Measurements from ENCODE around the gene CAMTA1. TPM values are rescaled to one million over a fixed set of nuclear protein-coding genes. Genes with fewer than 3 reads are reported as not detected.

The CAMTA1 gene
- polyA plus RNA-seq, 3 donors from 2014 or later: 52.7 to 89.0 (median 71.0) TPM

DNA sequence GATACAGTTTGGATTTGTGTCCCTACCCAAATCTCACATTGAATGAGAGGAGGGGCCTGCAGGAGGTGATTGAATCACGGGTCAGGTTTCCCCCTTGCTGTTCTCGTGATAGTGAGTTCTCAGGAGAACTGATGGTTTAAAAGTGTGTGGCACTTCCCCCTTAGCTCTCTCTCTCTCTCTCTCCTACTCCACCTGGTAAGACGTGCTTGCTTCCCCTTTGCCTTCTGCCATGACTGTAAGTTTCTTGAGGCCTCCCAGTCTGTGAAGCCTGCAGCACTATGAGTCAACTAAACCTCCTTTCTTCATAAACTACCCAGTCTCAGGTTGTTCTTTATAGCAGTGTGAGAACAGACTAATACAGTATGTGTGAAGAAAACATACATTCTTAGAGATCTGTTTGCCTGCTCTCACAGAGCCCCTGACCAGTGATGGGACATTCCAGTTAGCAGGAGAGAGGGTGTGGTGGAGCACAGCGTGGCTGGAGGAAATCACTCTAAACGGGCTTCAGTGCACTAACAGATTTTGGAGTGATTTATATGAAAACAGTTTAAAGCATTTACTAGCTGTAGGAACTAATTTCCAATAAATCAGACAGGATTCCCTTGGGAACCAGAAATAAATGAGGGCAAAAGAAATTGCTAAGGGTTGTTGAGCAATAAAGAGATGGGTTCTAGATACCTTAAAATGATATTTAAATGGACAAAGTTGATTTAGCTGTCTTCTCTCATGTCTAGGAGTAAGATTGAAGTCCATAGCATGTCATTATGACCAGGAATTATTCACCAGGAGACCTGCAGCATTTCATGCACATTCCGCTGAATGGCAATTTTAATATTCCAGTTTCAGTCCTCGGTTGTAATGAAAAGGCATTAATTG, 411.0 kb downstream of the CAMTA1 start:
- Mint-ChIP-seq H3K4me3 (no peak overlapping the region), H3K4me1 (no peaks in the 10 kb centered on the region), H3K27me3 (ENCODE audit: low read depth in 3 of 3) (peaks cover 1 to 5% (median 2%) of the 10 kb centered on the region in 3 donors), H3K27ac (no peak overlapping the region), H3K9me3 (no peaks in the 10 kb centered on the region), H3K36me3 (no peaks in the 10 kb centered on the region)
- no peak for DNase-seq

DNA sequence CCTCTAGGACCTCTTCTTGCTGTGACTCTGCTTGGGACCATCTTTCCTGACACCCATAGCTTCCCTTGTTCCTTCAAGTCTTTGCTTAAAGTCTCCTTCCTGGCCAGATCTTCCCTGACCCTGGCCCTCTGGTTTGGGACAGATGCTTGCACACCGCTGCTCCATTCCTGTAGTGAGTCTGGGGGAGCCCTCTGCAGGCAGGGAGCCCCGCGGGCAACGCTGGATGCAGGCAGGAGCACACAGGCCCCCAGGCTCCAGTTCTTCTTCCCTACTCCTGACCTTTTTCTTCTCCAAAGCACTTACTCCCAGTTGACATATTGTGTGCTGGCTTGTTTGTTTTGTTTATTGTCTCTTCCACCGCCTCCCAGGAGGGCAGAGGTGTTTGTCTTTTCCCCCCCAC, 413.4 kb downstream of the CAMTA1 start:
- H3K36me3 Mint-ChIP-seq: no peaks in the 10 kb centered on the region
- H3K4me3 Mint-ChIP-seq: no peak overlapping the region
- peaks cover 1 to 3% (median 2%) of the 10 kb centered on the region in 3 donors for H3K27me3 Mint-ChIP-seq (ENCODE audit: low read depth in 3 of 3)
- no peak overlapping the region for H3K27ac Mint-ChIP-seq
- DNase-seq: no peak
- no peaks in the 10 kb centered on the region for H3K9me3 Mint-ChIP-seq
- H3K4me1 Mint-ChIP-seq: no peaks in the 10 kb centered on the region

- Mint-ChIP-seq H3K36me3 (no peaks in the 10 kb centered on the region), H3K27ac (no peak overlapping the region), H3K4me3 (no peak overlapping the region), H3K9me3 (no peaks in the 10 kb centered on the region), H3K27me3 (ENCODE audit: low read depth in 3 of 3) (peaks cover 1 to 3% (median 2%) of the 10 kb centered on the region in 3 donors), H3K4me1 (no peaks in the 10 kb centered on the region)
- DNase-seq: no peak
These were observed 414.0 kb downstream of the CAMTA1 start for GRCh38 chr1:7199077-7199779.

- no peak for DNase-seq
- no peaks in the 10 kb centered on the region for H3K4me1 Mint-ChIP-seq
- H3K4me3 Mint-ChIP-seq: no peak overlapping the region
- H3K27me3 Mint-ChIP-seq (ENCODE audit: low read depth in 3 of 3): peaks cover 0 to 22% (median 7%) of the 10 kb centered on the region in 3 donors
- H3K9me3 Mint-ChIP-seq: no peaks in the 10 kb centered on the region
- H3K36me3 Mint-ChIP-seq: no peaks in the 10 kb centered on the region
- H3K27ac Mint-ChIP-seq: no peak overlapping the region
These were observed 422.8 kb downstream of the CAMTA1 start for GRCh38 chr1:7207875-7208646.

- H3K4me1 Mint-ChIP-seq: no peaks in the 10 kb centered on the region
- H3K9me3 Mint-ChIP-seq: no peaks in the 10 kb centered on the region
- no peaks in the 10 kb centered on the region for H3K36me3 Mint-ChIP-seq
- DNase-seq: no peak
- H3K27ac Mint-ChIP-seq: no peak overlapping the region
- peaks cover 0 to 22% (median 7%) of the 10 kb centered on the region in 3 donors for H3K27me3 Mint-ChIP-seq (ENCODE audit: low read depth in 3 of 3)
- H3K4me3 Mint-ChIP-seq: no peak overlapping the region
These were observed 423.5 kb downstream of the CAMTA1 start for GRCh38 chr1:7208647-7209180.

GRCh38 chr1:7209336-7209735, 424.1 kb downstream of the CAMTA1 start:
- DNase-seq: no peak
- Mint-ChIP-seq H3K36me3 (no peaks in the 10 kb centered on the region), H3K27ac (no peak overlapping the region), H3K27me3 (ENCODE audit: low read depth in 3 of 3) (peaks cover 0 to 22% (median 7%) of the 10 kb centered on the region in 3 donors), H3K9me3 (no peaks in the 10 kb centered on the region), H3K4me1 (no peaks in the 10 kb centered on the region), H3K4me3 (no peak overlapping the region)

GRCh38 chr1:7218210-7218832, 433.1 kb downstream of the CAMTA1 start:
- H3K27ac Mint-ChIP-seq: no peak overlapping the region
- H3K9me3 Mint-ChIP-seq: no peaks in the 10 kb centered on the region
- no peaks in the 10 kb centered on the region for H3K4me1 Mint-ChIP-seq
- no peak overlapping the region for H3K4me3 Mint-ChIP-seq
- H3K36me3 Mint-ChIP-seq: no peaks in the 10 kb centered on the region
- peaks cover 0 to 11% (median 2%) of the 10 kb centered on the region in 3 donors for H3K27me3 Mint-ChIP-seq (ENCODE audit: low read depth in 3 of 3)
- peak; percentile 6 to 16 (median 9) for DNase-seq

GRCh38 chr1:7219031-7219430, 433.8 kb downstream of the CAMTA1 start:
- DNase-seq: no peak
- no peak overlapping the region for H3K27ac Mint-ChIP-seq
- no peak overlapping the region for H3K4me3 Mint-ChIP-seq
- no peaks in the 10 kb centered on the region for H3K36me3 Mint-ChIP-seq
- H3K9me3 Mint-ChIP-seq: no peaks in the 10 kb centered on the region
- H3K4me1 Mint-ChIP-seq: no peaks in the 10 kb centered on the region
- H3K27me3 Mint-ChIP-seq (ENCODE audit: low read depth in 3 of 3): peaks cover 0 to 11% (median 2%) of the 10 kb centered on the region in 3 donors

DNA sequence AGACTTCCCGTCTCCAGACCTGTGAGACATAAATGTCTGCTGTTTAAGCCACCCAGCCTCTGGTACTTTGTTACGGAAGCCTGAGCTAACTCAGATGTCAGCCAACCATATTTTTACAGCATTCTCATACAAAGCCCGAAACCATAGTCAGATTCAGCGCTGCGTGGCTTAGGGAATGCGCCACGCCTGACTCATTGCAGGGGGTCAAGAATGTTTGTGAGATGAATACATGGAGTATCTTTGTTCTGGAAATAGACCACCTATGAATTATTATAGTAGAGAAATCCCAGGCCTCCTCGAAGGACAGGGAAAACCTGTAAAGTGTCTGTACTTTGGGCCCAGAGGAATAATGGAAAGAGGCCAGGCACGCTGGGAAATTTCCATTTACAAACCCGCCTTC, 434.8 kb downstream of the CAMTA1 start:
- H3K36me3 Mint-ChIP-seq: no peaks in the 10 kb centered on the region
- H3K4me1 Mint-ChIP-seq: no peaks in the 10 kb centered on the region
- H3K27me3 Mint-ChIP-seq (ENCODE audit: low read depth in 3 of 3): peaks cover 0 to 11% (median 0%) of the 10 kb centered on the region in 3 donors
- H3K27ac Mint-ChIP-seq: no peak overlapping the region
- DNase-seq: no peak
- no peak overlapping the region for H3K4me3 Mint-ChIP-seq
- no peaks in the 10 kb centered on the region for H3K9me3 Mint-ChIP-seq

DNA sequence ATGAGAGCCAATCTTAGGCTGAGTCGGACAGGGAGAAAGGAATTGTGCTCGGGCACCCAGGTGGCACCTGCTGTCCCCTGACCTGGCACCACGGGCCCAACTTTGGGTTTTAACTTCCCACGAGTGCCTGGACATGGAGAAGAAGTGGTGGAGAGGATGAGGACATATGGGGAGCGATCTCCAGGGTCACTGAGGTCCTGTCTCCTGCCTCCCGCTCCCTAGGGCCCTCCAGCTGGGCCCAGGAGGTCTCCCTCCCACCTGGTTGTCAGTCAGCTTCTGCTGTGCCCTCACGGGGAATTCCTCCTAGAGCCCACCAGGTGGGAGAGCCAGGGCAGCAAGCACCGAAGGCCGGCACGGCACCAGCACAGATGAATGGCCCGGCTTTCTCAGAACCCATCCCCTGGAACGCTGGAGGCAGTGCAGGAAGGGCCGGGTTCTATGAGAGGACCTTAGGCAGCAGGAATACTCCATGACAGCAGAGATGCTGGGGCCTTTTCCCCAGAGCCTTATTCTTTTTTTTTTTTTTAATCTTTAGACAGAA, 435.5 kb downstream of the CAMTA1 start:
- peaks cover 0 to 11% (median 0%) of the 10 kb centered on the region in 3 donors for H3K27me3 Mint-ChIP-seq (ENCODE audit: low read depth in 3 of 3)
- DNase-seq: no peak
- H3K4me3 Mint-ChIP-seq: no peak overlapping the region
- H3K36me3 Mint-ChIP-seq: no peaks in the 10 kb centered on the region
- H3K4me1 Mint-ChIP-seq: no peaks in the 10 kb centered on the region
- H3K9me3 Mint-ChIP-seq: no peaks in the 10 kb centered on the region
- no peak overlapping the region for H3K27ac Mint-ChIP-seq

DNA sequence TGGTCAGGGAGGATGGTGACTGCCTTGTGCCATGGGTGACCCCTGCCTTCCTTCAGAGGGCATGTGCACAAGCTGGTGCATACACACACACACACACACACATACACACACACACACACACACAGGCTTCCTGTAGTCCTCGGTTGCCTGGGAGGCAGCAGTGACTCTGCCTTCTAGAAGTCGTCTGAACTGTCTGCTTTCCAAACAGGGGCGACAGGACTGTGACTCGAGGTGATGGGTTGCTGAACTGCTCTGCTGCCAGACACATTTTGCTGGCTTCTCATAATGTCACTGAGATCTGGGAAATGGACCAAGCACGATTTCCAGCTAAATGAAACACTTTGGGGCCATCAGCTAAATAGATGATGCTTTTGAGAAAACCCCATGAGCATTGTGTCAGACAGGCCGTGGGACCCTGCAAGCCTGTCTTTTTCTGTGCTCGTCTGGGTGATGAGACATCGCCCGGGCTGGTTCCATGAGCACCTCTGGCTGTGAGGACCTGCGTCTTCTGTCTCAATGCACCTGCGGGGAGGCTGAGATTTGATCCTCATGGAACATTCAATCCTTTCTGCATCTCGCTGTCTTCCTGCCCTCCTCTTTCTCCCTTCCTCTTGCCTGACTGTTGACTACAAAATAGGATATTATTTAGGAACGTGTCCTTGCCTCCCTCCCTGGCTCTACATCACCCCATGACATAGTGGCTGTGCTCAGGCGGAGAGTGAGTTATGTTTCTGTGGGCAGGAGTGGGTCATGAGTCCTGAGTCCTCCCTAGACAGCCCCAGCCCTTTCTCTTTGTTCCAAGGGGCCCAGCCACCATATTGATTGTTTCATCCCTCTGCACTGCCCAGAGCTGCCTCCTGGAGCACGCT, 436.8 kb downstream of the CAMTA1 start:
- Mint-ChIP-seq H3K27me3 (ENCODE audit: low read depth in 3 of 3) (peaks cover 0 to 6% (median 0%) of the 10 kb centered on the region in 3 donors), H3K36me3 (no peaks in the 10 kb centered on the region), H3K27ac (no peak overlapping the region), H3K4me1 (no peaks in the 10 kb centered on the region), H3K9me3 (no peaks in the 10 kb centered on the region), H3K4me3 (no peak overlapping the region)
- no peak for DNase-seq

GRCh38 chr1:7222695-7223015, 437.4 kb downstream of the CAMTA1 start:
- H3K27ac Mint-ChIP-seq: no peak overlapping the region
- H3K27me3 Mint-ChIP-seq (ENCODE audit: low read depth in 3 of 3): peaks cover 0 to 5% (median 0%) of the 10 kb centered on the region in 3 donors
- DNase-seq: no peak
- no peak overlapping the region for H3K4me3 Mint-ChIP-seq
- H3K4me1 Mint-ChIP-seq: no peaks in the 10 kb centered on the region
- no peaks in the 10 kb centered on the region for H3K36me3 Mint-ChIP-seq
- no peaks in the 10 kb centered on the region for H3K9me3 Mint-ChIP-seq

Data from immature natural killer cell (primary cell).